Measurements from ENCODE around the gene MRPS27.
"Not testable (repeated sequence)": the region's sequence is repeated elsewhere in the genome, so short reads cannot be mapped to it uniquely, and the experiment has no call there.

The MRPS27 gene

DNA sequence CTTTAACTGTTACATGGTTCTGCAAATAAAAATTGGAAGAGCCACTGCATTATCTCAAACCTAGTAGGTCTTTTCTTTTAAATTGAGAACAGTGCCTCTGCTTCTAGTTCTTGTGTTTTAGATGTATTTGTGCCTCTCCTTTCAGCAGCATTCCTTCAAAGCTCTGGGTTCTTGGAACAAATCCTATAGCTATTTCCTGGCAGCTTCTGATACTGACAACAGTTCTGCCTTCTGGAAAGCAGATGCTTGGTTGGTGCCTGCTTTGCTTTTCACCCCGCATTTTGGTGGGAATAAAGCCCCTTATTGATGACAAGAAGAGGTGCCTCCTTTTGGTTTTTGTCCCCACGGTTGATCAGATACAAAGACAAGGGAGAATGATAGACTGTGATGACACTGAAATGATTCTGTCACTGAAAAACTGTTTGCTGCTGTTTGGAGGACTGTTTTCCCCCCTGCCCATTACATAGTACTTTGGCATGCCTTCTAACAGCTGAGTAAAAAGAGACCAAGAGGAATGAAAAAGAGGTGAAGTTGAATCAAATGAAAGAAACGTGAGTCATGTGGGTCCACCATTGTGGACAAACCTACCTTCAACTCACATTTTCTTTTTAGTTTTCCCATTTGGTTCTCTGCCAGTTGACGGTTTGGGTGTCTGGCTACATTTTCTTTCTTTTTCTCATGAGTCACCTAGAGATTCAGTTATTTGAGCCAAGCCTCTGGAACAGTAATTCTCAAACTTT lies 5.7 kb upstream of the MRPS27 start:
- no peak for DNase-seq

GRCh38 chr5:72324189-72324825 lies 4.3 kb upstream of the MRPS27 start:
- DNase-seq = no peak

DNA sequence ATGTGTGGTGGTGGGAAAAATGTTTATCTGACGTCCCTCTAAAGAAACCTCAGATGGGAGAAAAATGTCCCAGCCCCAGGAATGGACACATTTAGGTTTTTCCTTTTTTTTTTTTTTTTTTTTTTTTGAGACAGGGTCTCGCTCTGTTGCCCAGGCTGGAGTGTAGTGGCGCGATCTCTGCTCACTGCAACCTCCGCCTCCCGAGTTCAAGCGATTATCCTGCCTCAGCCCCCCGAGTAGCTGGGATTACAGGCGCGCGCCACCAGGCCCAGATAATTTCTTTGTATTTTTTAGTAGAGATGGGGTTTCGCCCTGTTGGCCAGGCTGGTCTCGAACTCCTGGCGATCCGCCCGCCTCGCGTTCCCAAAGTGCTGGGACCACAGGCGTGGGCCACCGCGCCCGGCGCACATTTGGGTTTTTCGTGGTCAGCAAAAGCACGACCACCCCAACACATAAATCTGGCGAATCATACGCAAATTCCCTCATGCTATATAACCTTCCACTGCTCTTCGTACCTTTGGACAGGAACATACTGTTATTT lies 535 bp downstream of the MRPS27 start:
- not testable (repeated sequence) for DNase-seq

GRCh38 chr5:72314571-72315172 lies 5.4 kb downstream of the MRPS27 start:
- DNase-seq = no peak

DNA sequence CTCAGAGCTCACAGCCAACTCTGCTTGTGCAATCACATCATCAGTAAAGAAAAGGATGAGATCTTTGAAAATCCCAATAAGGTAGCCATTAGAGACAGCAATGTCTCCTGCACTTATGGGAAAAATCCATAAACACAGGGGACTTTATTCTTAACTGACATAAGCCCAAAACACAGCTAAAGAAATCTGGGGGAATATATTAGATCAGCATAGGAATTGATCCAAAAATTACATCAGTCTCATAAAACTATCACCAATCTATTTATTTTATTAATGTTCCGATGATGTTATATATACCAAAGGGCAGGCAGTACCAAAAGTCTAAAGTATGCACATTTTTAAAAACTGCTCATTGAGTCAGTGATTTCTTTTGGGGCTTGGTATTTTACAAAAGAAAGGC lies 6.9 kb downstream of the MRPS27 start:
- no peak for DNase-seq

DNA sequence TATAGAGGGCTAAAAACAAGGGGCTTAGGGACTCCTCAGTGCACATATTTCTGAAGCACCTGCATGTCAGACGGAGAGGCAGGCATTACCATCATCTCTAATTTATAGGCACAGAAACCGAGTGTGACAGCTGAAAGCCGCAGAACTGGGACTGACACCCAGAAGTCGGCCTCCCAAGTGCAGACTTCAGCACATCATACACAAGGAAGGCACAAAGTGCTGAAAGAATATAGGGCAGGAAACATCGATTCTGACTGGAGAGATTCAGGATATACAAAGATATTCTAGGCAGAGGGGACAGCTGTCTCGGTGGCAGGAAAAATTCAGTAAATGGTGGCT lies 11.2 kb downstream of the MRPS27 start:
- no peak for DNase-seq

GRCh38 chr5:72307968-72308852 lies 11.8 kb downstream of the MRPS27 start:
- peak; percentile 96 for DNase-seq

- DNase-seq = no peak
Observed at GRCh38 chr5:72307573-72307967, 12.5 kb downstream of the MRPS27 start.

- DNase-seq = no peak
Observed at GRCh38 chr5:72305194-72306142, 14.6 kb downstream of the MRPS27 start.

- DNase-seq = no peak
Observed at GRCh38 chr5:72302171-72302570, 17.9 kb downstream of the MRPS27 start.

- DNase-seq = no peak
Observed at GRCh38 chr5:72301557-72301956, 18.5 kb downstream of the MRPS27 start.

- DNase-seq = no peak
Observed at GRCh38 chr5:72300590-72301339, 19.3 kb downstream of the MRPS27 start.

DNA sequence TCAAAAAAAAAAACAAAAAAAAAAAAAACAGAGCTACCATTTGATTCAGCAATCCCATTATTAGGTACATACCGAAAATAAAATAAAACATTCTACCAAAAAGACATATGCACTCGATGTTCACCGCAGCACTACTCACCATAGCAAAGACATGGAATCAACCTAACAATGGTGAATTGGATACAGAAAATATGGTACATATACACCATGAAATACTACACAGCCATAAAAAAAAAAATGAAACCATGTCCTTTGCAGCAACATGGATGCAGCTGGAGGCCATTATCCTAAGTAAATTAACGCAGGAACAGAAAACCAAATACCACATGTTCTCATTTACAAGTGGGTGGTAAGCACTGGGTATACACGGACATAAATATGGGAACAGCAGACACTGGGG lies 21.3 kb downstream of the MRPS27 start:
- DNase-seq = no peak

GRCh38 chr5:72298136-72298535 lies 21.9 kb downstream of the MRPS27 start:
- DNase-seq = not testable (repeated sequence)

GRCh38 chr5:72296256-72296655 lies 23.8 kb downstream of the MRPS27 start:
- DNase-seq = no peak

DNA sequence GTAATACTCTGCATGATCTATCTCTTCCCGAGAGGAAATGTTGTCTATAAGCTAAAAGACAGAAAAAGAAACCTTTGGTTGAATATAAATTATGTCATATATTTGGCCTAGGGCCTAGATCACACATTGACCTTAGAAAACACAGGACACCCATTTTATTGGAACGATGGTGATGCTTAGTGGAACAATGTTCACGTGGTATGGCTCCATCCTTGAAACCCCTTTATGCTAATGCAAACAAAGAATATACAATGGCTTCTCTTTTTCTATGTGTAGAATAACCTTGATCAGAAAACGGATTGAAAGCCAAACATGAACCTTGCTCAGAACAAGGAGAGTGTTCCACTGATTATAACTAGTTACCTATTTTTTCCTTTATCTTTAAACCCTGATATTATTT lies 24.5 kb downstream of the MRPS27 start:
- DNase-seq = no peak

GRCh38 chr5:72294473-72294872 lies 25.6 kb downstream of the MRPS27 start:
- DNase-seq = no peak

- DNase-seq = no peak
Observed at GRCh38 chr5:72293495-72294055, 26.5 kb downstream of the MRPS27 start.

DNA sequence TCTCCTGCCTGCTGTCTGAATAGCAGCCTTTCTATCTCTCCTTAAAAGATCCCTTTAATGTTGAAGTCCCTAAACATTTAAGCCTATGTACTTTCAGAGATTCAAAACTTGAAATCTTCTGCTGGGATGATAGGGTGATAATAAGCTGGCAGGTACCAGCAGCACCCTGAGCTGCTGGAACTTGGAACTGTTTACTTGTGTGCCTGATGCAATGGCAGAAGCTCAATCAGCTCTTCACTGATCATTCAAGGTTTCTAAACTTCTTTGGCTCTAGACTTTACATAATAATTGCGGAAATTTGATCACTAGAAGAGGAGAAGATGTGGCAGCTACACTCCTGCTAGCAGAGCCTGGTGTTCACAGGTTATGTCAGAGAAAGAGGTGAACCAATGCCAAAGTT lies 27.6 kb downstream of the MRPS27 start:
- no peak for DNase-seq

DNA sequence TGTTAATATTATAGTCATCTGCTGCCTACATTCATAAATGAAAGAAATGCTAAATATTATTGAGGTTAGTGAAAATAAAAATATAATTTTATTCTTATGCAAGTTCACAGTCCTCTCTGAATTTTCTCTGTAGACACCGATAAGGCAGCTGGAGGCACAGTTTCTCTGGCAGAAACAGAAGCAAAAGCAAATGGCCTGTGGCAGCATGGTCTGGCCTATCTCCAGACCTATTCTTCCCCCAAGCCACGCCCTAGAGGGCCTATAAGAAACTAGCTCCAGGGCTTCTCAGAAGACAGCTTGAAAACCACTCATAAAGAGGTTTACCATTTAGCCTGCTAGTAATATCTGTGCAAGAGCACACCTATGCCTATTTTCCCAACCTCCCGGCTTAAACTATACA lies 28.4 kb downstream of the MRPS27 start:
- DNase-seq = no peak
